Peyer's patch (tissue), 4 donors: ENCODE results near the gene HBA2. TPM values are rescaled to one million over a fixed set of nuclear protein-coding genes. Genes with fewer than 3 reads are reported as not detected.
"Not testable (repeated sequence)": the region's sequence is repeated elsewhere in the genome, so short reads cannot be mapped to it uniquely, and the experiment has no call there.

ENCODE experiments used
- DNase-seq, 3 donors: peaks; one replicate each; pipeline ENCODE4 v3.0.0-alpha.2; 2017 to 2019
- H3K27ac ChIP-seq, 4 donors: fragments of 200-600 bp; sonication (generic); one replicate each; pipeline ENCODE4 v1.5.1; 2016 to 2019
- H3K27me3 ChIP-seq, 2 donors: fragments of 200-600 bp; sonication (generic); one replicate each; pipeline ENCODE4 v1.5.1; 2019
- H3K36me3 ChIP-seq, 3 donors: fragments of 200-600 bp; sonication (generic); one replicate each; pipeline ENCODE4 v1.5.1; 2016 to 2019
- H3K4me1 ChIP-seq, 4 donors: fragments of 200-600 bp; sonication (generic); one replicate each; pipeline ENCODE4 v1.5.1; 2016 to 2019
- H3K4me3 ChIP-seq, 4 donors: fragments of 200-600 bp; sonication (generic); 1 replicate in 3 of 4; 2 replicates in 1 of 4; pipeline ENCODE4 v1.5.1; 2016 to 2019; ENCODE audit warnings: mild to moderate bottlenecking in 1 of 4
- H3K9me3 ChIP-seq, 4 donors: fragments of 200-600 bp; sonication (generic); one replicate each; pipeline ENCODE4 v1.5.1; 2016 to 2019; ENCODE audit warnings: mild to moderate bottlenecking in 1 of 4
- POLR2A ChIP-seq, 2 donors: fragments of 450-650 bp; IDR thresholded peaks; one replicate each; pipeline ENCODE4 v1.5.1; 2017; ENCODE audit warnings: antibody characterized with exemption in 2 of 2, mild to moderate bottlenecking in 2 of 2, moderate library complexity in 2 of 2
- total RNA-seq, 4 donors: library from RNA; depleted of rRNA; stranded (reverse); fragments of >200 nt; gene quantifications; one replicate each; pipeline ENCODE4 v1.1.0, GENCODE V29; 2016
- TF ChIP-seq, protein P1 (sequence below), 6 experiments: fragments of 450-650 bp in 4 of 6; fragments of 200-600 bp in 2 of 6; sonication (generic) in 1 of 6; IDR thresholded peaks; one replicate each; pipeline ENCODE4 v1.5.1; 2017 to 2019; ENCODE audit warnings: antibody characterized with exemption in 6 of 6, mild to moderate bottlenecking in 3 of 6, moderate library complexity in 1 of 6

The HBA2 gene
- total RNA-seq, 4 donors from 2014 or later, result 9.1 TPM; not detected in 3

DNA sequence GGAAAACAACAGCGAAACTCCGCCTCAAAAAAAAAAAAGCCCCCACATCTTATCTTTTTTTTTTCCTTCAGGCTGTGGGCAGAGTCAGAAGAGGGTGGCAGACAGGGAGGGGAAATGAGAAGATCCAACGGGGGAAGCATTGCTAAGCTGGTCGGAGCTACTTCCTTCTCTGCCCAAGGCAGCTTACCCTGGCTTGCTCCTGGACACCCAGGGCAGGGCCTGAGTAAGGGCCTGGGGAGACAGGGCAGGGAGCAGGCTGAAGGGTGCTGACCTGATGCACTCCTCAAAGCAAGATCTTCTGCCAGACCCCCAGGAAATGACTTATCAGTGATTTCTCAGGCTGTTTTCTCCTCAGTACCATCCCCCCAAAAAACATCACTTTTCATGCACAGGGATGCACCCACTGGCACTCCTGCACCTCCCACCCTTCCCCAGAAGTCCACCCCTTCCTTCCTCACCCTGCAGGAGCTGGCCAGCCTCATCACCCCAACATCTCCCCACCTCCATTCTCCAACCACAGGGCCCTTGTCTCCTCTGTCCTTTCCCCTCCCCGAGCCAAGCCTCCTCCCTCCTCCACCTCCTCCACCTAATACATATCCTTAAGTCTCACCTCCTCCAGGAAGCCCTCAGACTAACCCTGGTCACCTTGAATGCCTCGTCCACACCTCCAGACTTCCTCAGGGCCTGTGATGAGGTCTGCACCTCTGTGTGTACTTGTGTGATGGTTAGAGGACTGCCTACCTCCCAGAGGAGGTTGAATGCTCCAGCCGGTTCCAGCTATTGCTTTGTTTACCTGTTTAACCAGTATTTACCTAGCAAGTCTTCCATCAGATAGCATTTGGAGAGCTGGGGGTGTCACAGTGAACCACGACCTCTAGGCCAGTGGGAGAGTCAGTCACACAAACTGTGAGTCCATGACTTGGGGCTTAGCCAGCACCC lies 2.6 kb downstream of the HBA2 start:
- H3K9me3 ChIP-seq, result no peaks in the 10 kb centered on the region
- peaks cover 0 to 45% of the 10 kb centered on the region in 2 donors for H3K27me3 ChIP-seq
- peaks cover 0 to 7% (median 2%) of the 10 kb centered on the region in 4 donors for H3K4me1 ChIP-seq
- H3K27ac ChIP-seq, result no peak overlapping the region
- H3K36me3 ChIP-seq, result no peaks in the 10 kb centered on the region
- DNase-seq, result no peak
- TF ChIP-seq, protein P1, sequence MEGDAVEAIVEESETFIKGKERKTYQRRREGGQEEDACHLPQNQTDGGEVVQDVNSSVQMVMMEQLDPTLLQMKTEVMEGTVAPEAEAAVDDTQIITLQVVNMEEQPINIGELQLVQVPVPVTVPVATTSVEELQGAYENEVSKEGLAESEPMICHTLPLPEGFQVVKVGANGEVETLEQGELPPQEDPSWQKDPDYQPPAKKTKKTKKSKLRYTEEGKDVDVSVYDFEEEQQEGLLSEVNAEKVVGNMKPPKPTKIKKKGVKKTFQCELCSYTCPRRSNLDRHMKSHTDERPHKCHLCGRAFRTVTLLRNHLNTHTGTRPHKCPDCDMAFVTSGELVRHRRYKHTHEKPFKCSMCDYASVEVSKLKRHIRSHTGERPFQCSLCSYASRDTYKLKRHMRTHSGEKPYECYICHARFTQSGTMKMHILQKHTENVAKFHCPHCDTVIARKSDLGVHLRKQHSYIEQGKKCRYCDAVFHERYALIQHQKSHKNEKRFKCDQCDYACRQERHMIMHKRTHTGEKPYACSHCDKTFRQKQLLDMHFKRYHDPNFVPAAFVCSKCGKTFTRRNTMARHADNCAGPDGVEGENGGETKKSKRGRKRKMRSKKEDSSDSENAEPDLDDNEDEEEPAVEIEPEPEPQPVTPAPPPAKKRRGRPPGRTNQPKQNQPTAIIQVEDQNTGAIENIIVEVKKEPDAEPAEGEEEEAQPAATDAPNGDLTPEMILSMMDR (IDR thresholded peaks at IDR 0.05), result no peak
- TF ChIP-seq POLR2A (IDR thresholded peaks at IDR 0.05), result no peak
- H3K4me3 ChIP-seq, result no peak overlapping the region

DNA sequence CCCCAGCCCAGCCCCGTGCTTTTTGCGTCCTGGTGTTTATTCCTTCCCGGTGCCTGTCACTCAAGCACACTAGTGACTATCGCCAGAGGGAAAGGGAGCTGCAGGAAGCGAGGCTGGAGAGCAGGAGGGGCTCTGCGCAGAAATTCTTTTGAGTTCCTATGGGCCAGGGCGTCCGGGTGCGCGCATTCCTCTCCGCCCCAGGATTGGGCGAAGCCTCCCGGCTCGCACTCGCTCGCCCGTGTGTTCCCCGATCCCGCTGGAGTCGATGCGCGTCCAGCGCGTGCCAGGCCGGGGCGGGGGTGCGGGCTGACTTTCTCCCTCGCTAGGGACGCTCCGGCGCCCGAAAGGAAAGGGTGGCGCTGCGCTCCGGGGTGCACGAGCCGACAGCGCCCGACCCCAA lies 3.3 kb downstream of the HBA2 start:
- H3K4me3 ChIP-seq, DNase-seq, H3K36me3 ChIP-seq, H3K27ac ChIP-seq, H3K9me3 ChIP-seq: not testable (repeated sequence)
- H3K4me1 ChIP-seq, result peaks cover 5 to 14% (median 9%) of the 10 kb centered on the region in 4 donors
- H3K27me3 ChIP-seq, result peaks cover 0 to 52% of the 10 kb centered on the region in 2 donors

DNA sequence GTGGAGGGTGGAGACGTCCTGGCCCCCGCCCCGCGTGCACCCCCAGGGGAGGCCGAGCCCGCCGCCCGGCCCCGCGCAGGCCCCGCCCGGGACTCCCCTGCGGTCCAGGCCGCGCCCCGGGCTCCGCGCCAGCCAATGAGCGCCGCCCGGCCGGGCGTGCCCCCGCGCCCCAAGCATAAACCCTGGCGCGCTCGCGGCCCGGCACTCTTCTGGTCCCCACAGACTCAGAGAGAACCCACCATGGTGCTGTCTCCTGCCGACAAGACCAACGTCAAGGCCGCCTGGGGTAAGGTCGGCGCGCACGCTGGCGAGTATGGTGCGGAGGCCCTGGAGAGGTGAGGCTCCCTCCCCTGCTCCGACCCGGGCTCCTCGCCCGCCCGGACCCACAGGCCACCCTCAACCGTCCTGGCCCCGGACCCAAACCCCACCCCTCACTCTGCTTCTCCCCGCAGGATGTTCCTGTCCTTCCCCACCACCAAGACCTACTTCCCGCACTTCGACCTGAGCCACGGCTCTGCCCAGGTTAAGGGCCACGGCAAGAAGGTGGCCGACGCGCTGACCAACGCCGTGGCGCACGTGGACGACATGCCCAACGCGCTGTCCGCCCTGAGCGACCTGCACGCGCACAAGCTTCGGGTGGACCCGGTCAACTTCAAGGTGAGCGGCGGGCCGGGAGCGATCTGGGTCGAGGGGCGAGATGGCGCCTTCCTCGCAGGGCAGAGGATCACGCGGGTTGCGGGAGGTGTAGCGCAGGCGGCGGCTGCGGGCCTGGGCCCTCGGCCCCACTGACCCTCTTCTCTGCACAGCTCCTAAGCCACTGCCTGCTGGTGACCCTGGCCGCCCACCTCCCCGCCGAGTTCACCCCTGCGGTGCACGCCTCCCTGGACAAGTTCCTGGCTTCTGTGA lies 4.1 kb downstream of the HBA2 start, which contains the start of gene HBA1:
Gene HBA1, plus strand, starts transcription at position 204 of the 906 bp plus-strand sequence. Its CDS starts 37 bp downstream, at position 241.
- not testable (repeated sequence) for H3K36me3 ChIP-seq, H3K27ac ChIP-seq, DNase-seq, H3K9me3 ChIP-seq, H3K4me3 ChIP-seq
- H3K27me3 ChIP-seq, result peaks cover 0 to 45% of the 10 kb centered on the region in 2 donors
- peaks cover 7 to 17% (median 14%) of the 10 kb centered on the region in 4 donors for H3K4me1 ChIP-seq

- no peak for TF ChIP-seq POLR2A (IDR thresholded peaks at IDR 0.05)
- TF ChIP-seq, protein P1 (IDR thresholded peaks at IDR 0.05), result no peak
- peaks cover 0 to 45% of the 10 kb centered on the region in 2 donors for H3K27me3 ChIP-seq
- H3K4me1 ChIP-seq, result peaks cover 7 to 17% (median 14%) of the 10 kb centered on the region in 4 donors
- H3K9me3 ChIP-seq, result no peaks in the 10 kb centered on the region
- H3K4me3 ChIP-seq, result no peak overlapping the region
- H3K27ac ChIP-seq, result no peak overlapping the region
- no peak for DNase-seq
- no peaks in the 10 kb centered on the region for H3K36me3 ChIP-seq
Measured at GRCh38 chr16:177394-177822, 4.7 kb downstream of the HBA2 start.

DNA sequence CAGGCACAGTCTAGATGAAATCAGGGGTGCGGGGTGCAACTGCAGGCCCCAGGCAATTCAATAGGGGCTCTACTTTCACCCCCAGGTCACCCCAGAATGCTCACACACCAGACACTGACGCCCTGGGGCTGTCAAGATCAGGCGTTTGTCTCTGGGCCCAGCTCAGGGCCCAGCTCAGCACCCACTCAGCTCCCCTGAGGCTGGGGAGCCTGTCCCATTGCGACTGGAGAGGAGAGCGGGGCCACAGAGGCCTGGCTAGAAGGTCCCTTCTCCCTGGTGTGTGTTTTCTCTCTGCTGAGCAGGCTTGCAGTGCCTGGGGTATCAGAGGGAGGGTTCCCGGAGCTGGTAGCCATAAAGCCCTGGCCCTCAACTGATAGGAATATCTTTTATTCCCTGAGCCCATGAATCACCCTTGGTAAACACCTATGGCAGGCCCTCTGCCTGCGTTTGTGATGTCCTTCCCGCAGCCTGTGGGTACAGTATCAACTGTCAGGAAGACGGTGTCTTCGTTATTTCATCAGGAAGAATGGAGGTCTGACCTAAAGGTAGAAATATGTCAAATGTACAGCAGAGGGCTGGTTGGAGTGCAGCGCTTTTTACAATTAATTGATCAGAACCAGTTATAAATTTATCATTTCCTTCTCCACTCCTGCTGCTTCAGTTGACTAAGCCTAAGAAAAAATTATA lies 5.4 kb downstream of the HBA2 start:
- no peak overlapping the region for H3K27ac ChIP-seq
- H3K4me1 ChIP-seq, result peaks cover 7 to 17% (median 14%) of the 10 kb centered on the region in 4 donors
- H3K36me3 ChIP-seq, result no peaks in the 10 kb centered on the region
- peaks cover 0 to 45% of the 10 kb centered on the region in 2 donors for H3K27me3 ChIP-seq
- no peaks in the 10 kb centered on the region for H3K9me3 ChIP-seq
- no peak overlapping the region for H3K4me3 ChIP-seq
- no peak for TF ChIP-seq POLR2A (IDR thresholded peaks at IDR 0.05)
- TF ChIP-seq, protein P1 (IDR thresholded peaks at IDR 0.05), result no peak
- no peak for DNase-seq

- H3K27me3 ChIP-seq, result peaks cover 0 to 45% of the 10 kb centered on the region in 2 donors
- DNase-seq, result no peak
Measured at GRCh38 chr16:178668-179015, 6.0 kb downstream of the HBA2 start.

More at GRCh38 chr16:178668-179015, 6.0 kb downstream of the HBA2 start:
- Histone ChIP-seq H3K4me1 (peaks cover 7 to 17% (median 14%) of the 10 kb centered on the region in 4 donors), H3K27ac (no peak overlapping the region), H3K9me3 (no peaks in the 10 kb centered on the region), H3K36me3 (no peaks in the 10 kb centered on the region), H3K4me3 (no peak overlapping the region)
- TF ChIP-seq, protein P1 (IDR thresholded peaks at IDR 0.05), result no peak
- no peak for TF ChIP-seq POLR2A (IDR thresholded peaks at IDR 0.05)
